Duodenal mucosa (tissue), 2 donors: ENCODE results near the gene TWNK.

Experiments used
- H3K27ac ChIP-seq: one replicate; pipeline ENCODE4 v1.7.0; 2013; ENCODE audit warnings: low read depth, low read length
- H3K27me3 ChIP-seq, 2 donors: one replicate each; pipeline ENCODE4 v1.7.0; 2013; ENCODE audit warnings: low read length in 2 of 2, control low read depth in 1 of 2; ENCODE audit not compliant: insufficient read depth in 2 of 2, control insufficient read depth in 1 of 2
- H3K36me3 ChIP-seq, 2 donors: one replicate each; pipeline ENCODE4 v1.7.0; 2013; ENCODE audit warnings: low read length in 2 of 2, control low read depth in 1 of 2; ENCODE audit not compliant: insufficient read depth in 2 of 2, control insufficient read depth in 1 of 2
- H3K4me1 ChIP-seq, 2 donors: one replicate each; pipeline ENCODE4 v1.7.0; 2013; ENCODE audit warnings: low read length in 2 of 2, control low read depth in 1 of 2; ENCODE audit not compliant: insufficient read depth in 2 of 2, control insufficient read depth in 1 of 2
- H3K4me3 ChIP-seq, 2 donors: one replicate each; pipeline ENCODE4 v1.7.0; 2013; ENCODE audit warnings: low read length in 2 of 2, low read depth in 1 of 2
- H3K9ac ChIP-seq, 2 donors: one replicate each; pipeline ENCODE4 v1.7.0; 2013; ENCODE audit warnings: low read length in 2 of 2, low read depth in 1 of 2
- H3K9me3 ChIP-seq, 2 donors: one replicate each; pipeline ENCODE4 v1.7.0; 2013; ENCODE audit warnings: low read length in 2 of 2, control low read depth in 1 of 2; ENCODE audit not compliant: control insufficient read depth in 1 of 2

Gene TWNK

DNA sequence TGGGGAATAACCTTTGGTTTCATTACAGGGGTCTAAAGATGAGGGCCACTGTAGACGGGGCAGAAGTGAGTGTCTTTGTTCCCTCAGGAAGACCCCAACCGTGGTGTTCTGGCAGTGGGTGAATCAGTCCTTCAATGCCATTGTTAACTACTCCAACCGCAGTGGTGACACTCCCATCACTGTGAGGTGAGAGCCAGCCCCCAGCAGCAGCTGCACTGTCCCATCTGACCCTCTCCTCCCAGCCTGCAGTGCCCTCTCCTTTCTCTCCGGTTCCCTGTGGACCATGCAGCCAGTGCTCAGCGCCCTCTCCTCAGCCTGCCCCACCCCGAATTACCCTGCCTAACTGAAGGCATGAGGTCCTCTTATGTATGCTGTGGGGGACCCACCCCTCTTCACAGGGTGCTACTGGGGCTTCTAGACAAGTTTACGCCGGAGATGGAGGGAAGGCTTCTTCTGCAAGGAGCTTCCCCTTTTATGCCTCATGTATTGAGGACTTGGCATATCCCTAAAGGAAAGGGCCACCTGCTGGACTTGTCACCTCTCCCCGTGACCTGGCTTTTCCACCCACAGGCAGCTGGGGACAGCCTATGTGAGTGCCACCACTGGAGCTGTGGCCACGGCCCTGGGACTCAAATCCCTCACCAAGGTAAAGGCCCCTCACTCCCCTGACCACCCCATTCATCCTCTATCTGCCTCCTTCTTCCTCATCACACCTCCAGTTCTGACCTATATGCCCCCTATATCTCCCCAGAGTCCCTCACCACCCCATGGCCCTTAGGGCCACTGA lies 48.8 kb downstream of the TWNK start:
- Histone ChIP-seq H3K27ac (no peak overlapping the region), H3K4me3 (no peak overlapping the region), H3K9ac (peak overlapping the region in 1 of 2 donors; percentile 12), H3K4me1 (peaks cover 39 to 49% of the 10 kb centered on the region in 2 donors), H3K36me3 (peaks cover 47 to 56% of the 10 kb centered on the region in 2 donors), H3K27me3 (no peaks in the 10 kb centered on the region), H3K9me3 (no peaks in the 10 kb centered on the region)

DNA sequence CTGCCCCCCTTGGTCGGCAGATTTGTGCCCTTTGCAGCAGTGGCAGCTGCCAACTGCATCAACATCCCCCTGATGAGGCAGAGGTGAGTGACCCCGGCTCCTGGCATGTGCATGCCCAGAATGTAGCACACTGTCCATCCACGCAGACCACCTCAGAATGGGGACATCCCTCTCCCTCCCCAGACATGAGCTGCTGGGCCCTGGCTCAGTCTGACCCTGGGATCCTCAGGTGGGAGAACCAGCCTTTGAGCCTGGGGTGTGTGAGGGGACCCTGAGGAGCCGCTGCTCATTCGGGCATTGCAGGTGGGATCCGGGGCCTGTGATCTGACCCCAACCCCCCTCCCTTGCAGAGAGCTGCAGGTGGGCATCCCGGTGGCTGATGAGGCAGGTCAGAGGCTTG lies 49.4 kb downstream of the TWNK start:
- H3K36me3 ChIP-seq: peaks cover 47 to 56% of the 10 kb centered on the region in 2 donors
- H3K4me3 ChIP-seq: no peak overlapping the region
- H3K27ac ChIP-seq: no peak overlapping the region
- peak overlapping the region in 1 of 2 donors; percentile 12 for H3K9ac ChIP-seq
- H3K27me3 ChIP-seq: no peaks in the 10 kb centered on the region
- H3K9me3 ChIP-seq: no peaks in the 10 kb centered on the region
- H3K4me1 ChIP-seq: peaks cover 42 to 48% of the 10 kb centered on the region in 2 donors

DNA sequence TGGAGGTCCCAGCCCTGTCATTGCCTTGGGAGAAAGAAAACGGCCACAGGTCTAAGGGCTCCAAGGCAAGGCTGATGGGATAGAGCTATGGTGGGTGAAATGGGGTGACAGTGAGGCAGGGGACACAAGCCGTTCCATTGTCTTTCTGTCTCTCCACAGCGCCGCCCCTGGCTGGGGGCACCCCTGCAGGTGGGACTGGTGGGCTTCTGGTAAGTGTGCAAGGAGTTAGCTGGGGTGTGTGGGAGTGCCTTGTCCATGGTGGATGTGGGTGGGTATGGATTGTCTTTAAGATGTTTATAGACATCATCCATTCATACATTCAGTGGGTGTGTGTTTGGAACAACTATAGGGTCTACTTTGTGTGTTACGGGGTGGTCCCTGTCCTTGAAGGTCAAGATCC lies 51.1 kb downstream of the TWNK start:
- Histone ChIP-seq H3K9ac (no peak overlapping the region), H3K36me3 (peaks cover 47 to 56% of the 10 kb centered on the region in 2 donors), H3K27ac (no peak overlapping the region)

DNA sequence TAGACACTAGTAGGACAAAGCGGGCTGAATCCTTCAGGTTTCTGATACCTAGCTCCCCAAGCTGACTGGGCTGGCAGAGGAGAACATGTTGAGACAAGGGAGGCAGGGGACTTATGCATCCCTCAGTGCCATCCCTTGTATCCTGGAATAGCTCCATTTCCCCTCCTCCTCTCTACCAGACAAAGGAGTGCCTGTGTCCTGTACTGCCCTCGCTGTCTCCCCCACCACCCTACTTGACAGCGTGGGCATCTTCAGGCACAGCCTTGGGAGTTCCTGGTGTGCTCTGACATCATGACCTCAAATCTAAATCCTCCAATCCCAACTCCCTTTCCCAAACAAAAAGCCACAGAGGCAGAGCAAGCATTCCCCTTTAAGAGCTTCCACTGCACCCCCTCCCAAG lies 52.7 kb downstream of the TWNK start:
- Histone ChIP-seq H3K9me3 (no peaks in the 10 kb centered on the region), H3K27ac (no peak overlapping the region), H3K27me3 (no peaks in the 10 kb centered on the region), H3K4me3 (no peak overlapping the region), H3K4me1 (peaks cover 41 to 45% of the 10 kb centered on the region in 2 donors), H3K9ac (no peak overlapping the region), H3K36me3 (peaks cover 43 to 51% of the 10 kb centered on the region in 2 donors)

More for the DNA sequence above, 51.1 kb downstream of the TWNK start:
- Histone ChIP-seq H3K4me3 (no peak overlapping the region), H3K4me1 (peaks cover 44 to 50% of the 10 kb centered on the region in 2 donors), H3K27me3 (no peaks in the 10 kb centered on the region), H3K9me3 (no peaks in the 10 kb centered on the region)

DNA sequence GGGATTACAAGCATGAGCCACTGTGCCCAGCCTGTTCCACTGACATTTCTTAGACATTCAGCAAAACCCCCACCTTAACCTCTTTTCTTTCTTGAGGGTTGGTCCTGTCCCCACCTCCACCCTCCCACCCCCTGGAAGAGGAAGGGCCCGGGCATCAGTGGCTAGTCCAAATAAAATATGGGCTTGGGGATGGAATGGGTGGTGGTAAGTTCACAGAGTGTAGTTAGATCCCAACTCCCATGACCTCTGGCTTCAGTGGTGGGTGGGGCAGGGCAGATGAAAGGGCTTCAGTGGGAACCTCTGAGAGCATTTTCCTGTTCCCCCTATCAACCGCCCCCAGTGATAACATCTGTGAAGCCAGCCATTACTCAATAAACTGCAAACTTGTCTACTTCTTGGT lies 53.5 kb downstream of the TWNK start:
- Histone ChIP-seq H3K27me3 (no peaks in the 10 kb centered on the region), H3K36me3 (peaks cover 36 to 43% of the 10 kb centered on the region in 2 donors), H3K9me3 (no peaks in the 10 kb centered on the region), H3K4me3 (no peak overlapping the region), H3K9ac (peak overlapping the region in 1 of 2 donors; percentile 16), H3K4me1 (peaks cover 34 to 37% of the 10 kb centered on the region in 2 donors), H3K27ac (no peak overlapping the region)

- Histone ChIP-seq H3K4me3 (no peak overlapping the region), H3K27me3 (peaks cover under 1% of the 10 kb centered on the region in 2 donors), H3K4me1 (peaks cover 30 to 35% of the 10 kb centered on the region in 2 donors), H3K9ac (peak overlapping the region in 1 of 2 donors; percentile 90), H3K27ac (no peak overlapping the region), H3K9me3 (no peaks in the 10 kb centered on the region), H3K36me3 (peaks cover 32 to 38% of the 10 kb centered on the region in 2 donors)
These were observed 54.0 kb downstream of the TWNK start for GRCh38 chr10:101041252-101041761.

GRCh38 chr10:101042118-101042517 lies 54.8 kb downstream of the TWNK start:
- Histone ChIP-seq H3K27me3 (peaks cover 7 to 9% of the 10 kb centered on the region in 2 donors), H3K9me3 (no peaks in the 10 kb centered on the region), H3K9ac (peak overlapping the region; percentile 62 to 90), H3K4me3 (peak overlapping the region; percentile 55 to 82), H3K4me1 (peaks cover 22 to 27% of the 10 kb centered on the region in 2 donors), H3K27ac (peak overlapping the region; percentile 76), H3K36me3 (peaks cover 25 to 30% of the 10 kb centered on the region in 2 donors)

DNA sequence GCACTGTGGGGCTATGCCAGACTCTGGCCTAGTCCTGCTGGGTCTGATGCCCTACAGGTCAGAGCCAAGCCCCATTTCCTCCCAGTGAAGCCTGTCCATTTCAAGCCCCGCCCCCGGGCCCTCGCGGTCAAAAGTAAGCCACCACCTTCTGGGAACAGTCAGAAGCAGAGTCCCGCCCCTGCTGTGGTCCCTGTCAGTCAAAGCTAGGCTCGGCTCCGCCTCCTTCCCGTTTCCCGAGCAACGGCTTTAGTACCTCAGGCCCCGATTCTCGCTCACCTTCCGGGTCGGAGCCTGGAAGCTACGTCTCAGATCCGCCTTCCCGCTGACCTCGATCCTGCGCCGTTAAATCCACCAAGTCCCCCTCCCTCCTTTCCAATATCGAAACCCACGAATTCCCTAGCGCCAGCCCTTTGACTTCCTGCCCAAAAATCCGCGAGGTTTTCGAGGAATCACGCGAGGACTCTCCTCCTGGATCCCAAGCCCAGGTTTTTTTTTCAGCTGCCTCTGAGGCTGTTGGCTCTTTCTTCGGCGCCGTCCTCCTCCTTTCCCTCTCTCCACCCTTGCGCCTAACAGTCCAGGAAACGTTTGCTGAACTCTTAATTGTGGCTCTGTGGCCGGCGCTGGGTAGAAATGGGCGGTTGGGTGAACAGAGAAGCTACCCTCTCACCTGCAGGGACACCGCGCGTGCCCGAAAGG lies 55.5 kb downstream of the TWNK start:
- no peaks in the 10 kb centered on the region for H3K9me3 ChIP-seq
- peak overlapping the region; percentile 55 to 82 for H3K4me3 ChIP-seq
- H3K9ac ChIP-seq: peak overlapping the region; percentile 62 to 90
- H3K27me3 ChIP-seq: peaks cover 13 to 16% of the 10 kb centered on the region in 2 donors
- H3K27ac ChIP-seq: peak overlapping the region; percentile 76
- H3K36me3 ChIP-seq: peaks cover 18 to 23% of the 10 kb centered on the region in 2 donors
- peaks cover 22% of the 10 kb centered on the region in 2 donors for H3K4me1 ChIP-seq

DNA sequence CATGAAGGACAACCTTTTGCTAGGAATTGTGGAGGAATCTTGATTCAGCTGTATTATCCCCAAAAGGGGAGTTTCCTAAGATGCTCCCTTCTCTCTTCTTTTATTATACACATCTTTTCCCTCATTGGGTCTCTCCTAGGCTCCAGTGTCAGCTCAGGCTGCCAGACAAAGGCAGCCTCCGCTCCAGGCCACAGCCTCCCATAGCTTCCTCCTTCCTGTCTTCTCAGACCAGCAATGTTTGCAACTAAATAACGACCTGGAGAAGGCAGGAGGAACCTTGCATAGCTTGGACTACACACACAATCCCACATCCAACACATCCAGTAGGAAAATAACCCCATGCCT lies 56.0 kb downstream of the TWNK start:
- Histone ChIP-seq H3K9ac (peak overlapping the region; percentile 62 to 90), H3K4me1 (peaks cover 24 to 25% of the 10 kb centered on the region in 2 donors), H3K27ac (peak overlapping the region; percentile 76), H3K27me3 (peaks cover 18% of the 10 kb centered on the region in 2 donors), H3K9me3 (no peaks in the 10 kb centered on the region), H3K36me3 (peaks cover 12 to 18% of the 10 kb centered on the region in 2 donors), H3K4me3 (peak overlapping the region; percentile 55 to 82)
